GM12864 (cell line): Measurements from ENCODE around the gene TTF2.

ENCODE experiments used
- DNase-seq: peaks from one replicate; pipeline ENCODE4 v3.0.0-alpha.2; 2011; ENCODE audit warnings: low read depth
- H3K4me3 ChIP-seq: 2 replicates; pipeline ENCODE4 v1.5.1; 2011; ENCODE audit warnings: mild to moderate bottlenecking, low read depth, low read length, control low read depth
- CTCF ChIP-seq: IDR thresholded peaks from 2 replicates; pipeline ENCODE4 v1.5.1; 2011; ENCODE audit warnings: low read depth, mild to moderate bottlenecking, moderate library complexity, low read length, control low read depth, inconsistent platforms; ENCODE audit errors: missing control alignments

The TTF2 gene

GRCh38 chr1:117044217-117044616 lies 15.9 kb upstream of the TTF2 start:
- no peak for TF ChIP-seq CTCF
- DNase-seq: no peak
- no peak overlapping the region for H3K4me3 ChIP-seq

- no peak overlapping the region for H3K4me3 ChIP-seq
- TF ChIP-seq CTCF: no peak
- DNase-seq: no peak
These were observed 14.5 kb upstream of the TTF2 start for GRCh38 chr1:117045644-117046043.

DNA sequence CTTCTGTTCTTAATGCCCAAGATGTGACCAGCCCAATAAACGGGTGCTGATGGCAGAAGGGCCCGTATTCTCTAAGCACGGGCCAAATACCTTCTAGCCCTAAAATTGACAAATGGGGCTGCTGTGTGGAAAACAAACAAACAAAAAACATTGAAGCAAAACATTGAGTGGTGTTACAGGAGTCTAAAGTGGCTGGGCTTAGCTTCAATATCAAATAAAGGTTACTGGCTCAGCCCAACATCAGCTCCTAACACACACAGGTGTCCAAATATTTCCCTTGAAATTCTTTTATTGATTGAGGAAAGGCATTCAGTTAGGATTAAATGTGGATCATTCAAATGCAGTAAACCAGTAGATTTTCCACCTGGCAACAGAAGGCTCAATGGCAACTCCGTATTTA lies 13.3 kb upstream of the TTF2 start:
- no peak for DNase-seq
- TF ChIP-seq CTCF: no peak
- no peak overlapping the region for H3K4me3 ChIP-seq

- no peak overlapping the region for H3K4me3 ChIP-seq
- no peak for TF ChIP-seq CTCF
- no peak for DNase-seq
These were observed 12.9 kb upstream of the TTF2 start for GRCh38 chr1:117047271-117047670.

GRCh38 chr1:117049857-117050256 lies 10.3 kb upstream of the TTF2 start:
- no peak for TF ChIP-seq CTCF
- no peak for DNase-seq
- H3K4me3 ChIP-seq: no peak overlapping the region

- DNase-seq: peak; percentile 55
- TF ChIP-seq CTCF: no peak
- H3K4me3 ChIP-seq: peak overlapping the region; percentile 48
These were observed 8.7 kb upstream of the TTF2 start for GRCh38 chr1:117051224-117052064.

- no peak for DNase-seq
- TF ChIP-seq CTCF: no peak
- H3K4me3 ChIP-seq: no peak overlapping the region
These were observed 6.1 kb upstream of the TTF2 start for GRCh38 chr1:117054068-117054467.
